Adipocyte (in vitro differentiated cells): Measurements from ENCODE around the gene SMAD3.

Experiments
- DNase-seq: peaks from one replicate; pipeline ENCODE4 v3.0.0-alpha.2; 2015; ENCODE audit warnings: low read depth
- H3K27me3 ChIP-seq: replicated peaks from 2 replicates; pipeline ENCODE4 v1.7.0; 2013; ENCODE audit warnings: mild to moderate bottlenecking, low read length, moderate library complexity; ENCODE audit not compliant: control insufficient read depth, insufficient read depth
- H3K36me3 ChIP-seq: 2 replicates; pipeline ENCODE4 v1.7.0; 2013; ENCODE audit warnings: low read length, mild to moderate bottlenecking, moderate library complexity; ENCODE audit not compliant: control insufficient read depth, insufficient read depth, severe bottlenecking
- H3K4me1 ChIP-seq: 2 replicates; pipeline ENCODE4 v1.7.0; 2013; ENCODE audit warnings: mild to moderate bottlenecking, low read length, moderate library complexity; ENCODE audit not compliant: control insufficient read depth, insufficient read depth
- H3K4me3 ChIP-seq: 2 replicates; pipeline ENCODE4 v1.7.0; 2013; ENCODE audit warnings: mild to moderate bottlenecking, low read length, moderate library complexity
- H3K9ac ChIP-seq: 2 replicates; pipeline ENCODE4 v1.7.0; 2013; ENCODE audit warnings: mild to moderate bottlenecking, low read length, moderate library complexity
- H3K9me3 ChIP-seq: 2 replicates; pipeline ENCODE4 v1.7.0; 2013; ENCODE audit warnings: mild to moderate bottlenecking, low read length, moderate library complexity; ENCODE audit not compliant: control insufficient read depth

SMAD3 gene

GRCh38 chr15:67188551-67189218, 123.3 kb downstream of the SMAD3 start:
- peaks cover 50% of the 10 kb centered on the region for H3K36me3 ChIP-seq
- H3K9me3 ChIP-seq = no peaks in the 10 kb centered on the region
- no peaks in the 10 kb centered on the region for H3K27me3 ChIP-seq
- H3K4me3 ChIP-seq = no peak overlapping the region
- DNase-seq = peak; percentile 93
- peak overlapping the region; percentile 67 for H3K9ac ChIP-seq
- H3K4me1 ChIP-seq = peaks cover 61% of the 10 kb centered on the region

- Histone ChIP-seq H3K4me3 (no peak overlapping the region), H3K9ac (peak overlapping the region; percentile 67), H3K27me3 (no peaks in the 10 kb centered on the region), H3K9me3 (no peaks in the 10 kb centered on the region), H3K36me3 (peaks cover 46% of the 10 kb centered on the region), H3K4me1 (peaks cover 61% of the 10 kb centered on the region)
- no peak for DNase-seq
Measured at GRCh38 chr15:67189326-67190051, 124.1 kb downstream of the SMAD3 start.

- Histone ChIP-seq H3K9me3 (no peaks in the 10 kb centered on the region), H3K9ac (peak overlapping the region; percentile 67), H3K4me3 (no peak overlapping the region), H3K27me3 (no peaks in the 10 kb centered on the region), H3K4me1 (peaks cover 63% of the 10 kb centered on the region), H3K36me3 (peaks cover 39% of the 10 kb centered on the region)
- DNase-seq = no peak
Measured at GRCh38 chr15:67190326-67190725, 124.9 kb downstream of the SMAD3 start.

GRCh38 chr15:67190813-67191212, 125.4 kb downstream of the SMAD3 start:
- no peak overlapping the region for H3K9ac ChIP-seq
- H3K9me3 ChIP-seq = no peaks in the 10 kb centered on the region
- H3K36me3 ChIP-seq = peaks cover 39% of the 10 kb centered on the region
- no peak for DNase-seq
- no peaks in the 10 kb centered on the region for H3K27me3 ChIP-seq
- peaks cover 60% of the 10 kb centered on the region for H3K4me1 ChIP-seq
- H3K4me3 ChIP-seq = no peak overlapping the region

- Histone ChIP-seq H3K9me3 (no peaks in the 10 kb centered on the region), H3K27me3 (no peaks in the 10 kb centered on the region), H3K9ac (no peak overlapping the region), H3K4me3 (no peak overlapping the region), H3K4me1 (peaks cover 57% of the 10 kb centered on the region), H3K36me3 (peaks cover 34% of the 10 kb centered on the region)
- no peak for DNase-seq
Measured at GRCh38 chr15:67192185-67192820, 126.9 kb downstream of the SMAD3 start.

GRCh38 chr15:67193223-67193990, 128.0 kb downstream of the SMAD3 start:
- Histone ChIP-seq H3K27me3 (no peaks in the 10 kb centered on the region), H3K9me3 (no peaks in the 10 kb centered on the region), H3K36me3 (peaks cover 27% of the 10 kb centered on the region), H3K9ac (peak overlapping the region; percentile 37), H3K4me1 (peaks cover 53% of the 10 kb centered on the region), H3K4me3 (no peak overlapping the region)
- DNase-seq = no peak

GRCh38 chr15:67194171-67195114, 129.0 kb downstream of the SMAD3 start:
- no peak for DNase-seq
- H3K9ac ChIP-seq = peak overlapping the region; percentile 37
- no peaks in the 10 kb centered on the region for H3K9me3 ChIP-seq
- H3K27me3 ChIP-seq = no peaks in the 10 kb centered on the region
- H3K36me3 ChIP-seq = peaks cover 27% of the 10 kb centered on the region
- H3K4me1 ChIP-seq = peaks cover 45% of the 10 kb centered on the region
- no peak overlapping the region for H3K4me3 ChIP-seq

GRCh38 chr15:67195305-67195704, 129.9 kb downstream of the SMAD3 start:
- peaks cover 27% of the 10 kb centered on the region for H3K36me3 ChIP-seq
- H3K27me3 ChIP-seq = no peaks in the 10 kb centered on the region
- no peak overlapping the region for H3K4me3 ChIP-seq
- no peak overlapping the region for H3K9ac ChIP-seq
- H3K9me3 ChIP-seq = no peaks in the 10 kb centered on the region
- DNase-seq = no peak
- peaks cover 45% of the 10 kb centered on the region for H3K4me1 ChIP-seq

- peaks cover 54% of the 10 kb centered on the region for H3K4me1 ChIP-seq
- H3K27me3 ChIP-seq = no peaks in the 10 kb centered on the region
- no peak overlapping the region for H3K9ac ChIP-seq
- H3K4me3 ChIP-seq = no peak overlapping the region
- no peaks in the 10 kb centered on the region for H3K9me3 ChIP-seq
- DNase-seq = no peak
- peaks cover 19% of the 10 kb centered on the region for H3K36me3 ChIP-seq
Measured at GRCh38 chr15:67196222-67196621, 130.8 kb downstream of the SMAD3 start.

GRCh38 chr15:67196672-67197363, 131.4 kb downstream of the SMAD3 start:
- DNase-seq = no peak
- H3K9ac ChIP-seq = peak overlapping the region; percentile 8
- peaks cover 14% of the 10 kb centered on the region for H3K36me3 ChIP-seq
- no peaks in the 10 kb centered on the region for H3K9me3 ChIP-seq
- peaks cover 58% of the 10 kb centered on the region for H3K4me1 ChIP-seq
- H3K27me3 ChIP-seq = no peaks in the 10 kb centered on the region
- no peak overlapping the region for H3K4me3 ChIP-seq
